K562 (cell line): ENCODE results near the gene TRIM44.

Experiments used
- BRF1 ChIP-seq: IDR thresholded peaks from 3 replicates; pipeline ENCODE4 v1.6.1; 2011; ENCODE audit warnings: borderline replicate concordance, mild to moderate bottlenecking; ENCODE audit not compliant: insufficient read length; ENCODE audit errors: extremely low read depth
- CHD1 ChIP-seq: fragments of 200-600 bp; sonication (generic); IDR thresholded peaks from one replicate; pipeline ENCODE4 v1.6.1; 2012; ENCODE audit warnings: mild to moderate bottlenecking, moderate library complexity, low read length, inconsistent platforms
- CTCF ChIP-seq, 3 experiments: IDR thresholded peaks in 2 of 3; conservative IDR thresholded peaks in 1 of 3; 2 replicates each; pipeline ENCODE4 v1.5.1; 2011 to 2012; ENCODE audit warnings: low read length in 3 of 3, mild to moderate bottlenecking in 3 of 3, control low read depth in 2 of 3, improper control_type of control experiment in 1 of 3, inconsistent platforms in 1 of 3, low read depth in 1 of 3, mixed read lengths in 1 of 3, moderate library complexity in 1 of 3; ENCODE audit not compliant: insufficient read depth in 2 of 3
- JUN ChIP-seq, 2 experiments: sonication (generic) in 1 of 2; formaldehyde crosslinking in 1 of 2; IDR thresholded peaks; 2 replicates each; pipeline versions ENCODE4 v1.6.1 to v1.8.0; 2012 to 2022; ENCODE audit warnings: borderline replicate concordance in 2 of 2, mild to moderate bottlenecking in 2 of 2, improper control_type of control experiment in 1 of 2, low read depth in 1 of 2, low read length in 1 of 2, missing genetic modification reagents in 1 of 2
- MYNN ChIP-seq, 2 experiments: sonication (generic); formaldehyde crosslinking in 1 of 2; IDR thresholded peaks; 2 replicates each; pipeline versions ENCODE4 v1.5.0 to v1.6.1; 2016 to 2020; ENCODE audit warnings: antibody characterized with exemption in 1 of 2, missing genetic modification reagents in 1 of 2
- PML ChIP-seq: IDR thresholded peaks from 2 replicates; pipeline ENCODE4 v1.6.1; 2012; ENCODE audit warnings: low read length, inconsistent platforms
- RCOR1 ChIP-seq, 2 experiments: IDR thresholded peaks; 2 replicates each; pipeline ENCODE4 v1.6.1; 2012; ENCODE audit warnings: low read depth in 2 of 2, low read length in 2 of 2, borderline replicate concordance in 1 of 2, improper control_type of control experiment in 1 of 2
- SP1 ChIP-seq: sonication (generic); formaldehyde crosslinking; IDR thresholded peaks from 2 replicates; pipeline ENCODE4 v1.8.1; 2022; ENCODE audit warnings: mild to moderate bottlenecking, missing genetic modification reagents
- TEAD2 ChIP-seq: fragments of 450-650 bp; IDR thresholded peaks from 2 replicates; pipeline ENCODE4 v1.6.1; 2016; ENCODE audit warnings: missing genetic modification characterization, control low read depth, missing compliant biosample characterization
- ZBTB40 ChIP-seq, 2 experiments: fragments of 450-650 bp in 1 of 2; sonication (generic) in 1 of 2; formaldehyde crosslinking in 1 of 2; IDR thresholded peaks; 2 replicates each; pipeline versions ENCODE4 v1.7.1 to v1.9.0; 2016 to 2022; ENCODE audit warnings: inconsistent platforms in 1 of 2, mild to moderate bottlenecking in 1 of 2, missing genetic modification reagents in 1 of 2

- TF ChIP-seq BRF1, result no peak
- no peak for TF ChIP-seq RCOR1 (IDR thresholded peaks at IDR 0.05; ENCODE audit: borderline replicate concordance in 1 of 2, low read depth in 2 of 2, low read length in 2 of 2)
- TF ChIP-seq SP1 (CRISPR knock-in tag), result no peak
- no peak for TF ChIP-seq CTCF (IDR thresholded peaks at IDR 0.05 in 2 of 3, conservative IDR thresholded peaks at IDR 0.05 in 1 of 3; ENCODE audit: insufficient read depth in 2 of 3, low read depth in 1 of 3, low read length in 3 of 3)
- TF ChIP-seq CHD1, result no peak
- TF ChIP-seq JUN (IDR thresholded peaks at IDR 0.05; ENCODE audit: borderline replicate concordance, low read depth, low read length), result no peak
- no peak for TF ChIP-seq JUN (CRISPR knock-in tag; IDR thresholded peaks at IDR 0.05; ENCODE audit: borderline replicate concordance)
- no peak for TF ChIP-seq ZBTB40 (IDR thresholded peaks at IDR 0.05)
- TF ChIP-seq ZBTB40 (CRISPR knock-in tag; IDR thresholded peaks at IDR 0.05), result no peak
- no peak for TF ChIP-seq PML
- TF ChIP-seq TEAD2 (tag), result no peak
- TF ChIP-seq MYNN (IDR thresholded peaks at IDR 0.05), result no peak
- no peak for TF ChIP-seq MYNN (CRISPR knock-in tag; IDR thresholded peaks at IDR 0.05)
Observed at GRCh38 chr11:35812828-35813227, 150.3 kb downstream of the TRIM44 start.
